Kidney tubule cell (primary cell): Measurements from ENCODE around the gene MT1B.

Source experiments
- DNase-seq: peaks from one replicate; pipeline ENCODE4 v3.0.0-alpha.2; 2018; ENCODE audit warnings: low spot score

MT1B gene

DNA sequence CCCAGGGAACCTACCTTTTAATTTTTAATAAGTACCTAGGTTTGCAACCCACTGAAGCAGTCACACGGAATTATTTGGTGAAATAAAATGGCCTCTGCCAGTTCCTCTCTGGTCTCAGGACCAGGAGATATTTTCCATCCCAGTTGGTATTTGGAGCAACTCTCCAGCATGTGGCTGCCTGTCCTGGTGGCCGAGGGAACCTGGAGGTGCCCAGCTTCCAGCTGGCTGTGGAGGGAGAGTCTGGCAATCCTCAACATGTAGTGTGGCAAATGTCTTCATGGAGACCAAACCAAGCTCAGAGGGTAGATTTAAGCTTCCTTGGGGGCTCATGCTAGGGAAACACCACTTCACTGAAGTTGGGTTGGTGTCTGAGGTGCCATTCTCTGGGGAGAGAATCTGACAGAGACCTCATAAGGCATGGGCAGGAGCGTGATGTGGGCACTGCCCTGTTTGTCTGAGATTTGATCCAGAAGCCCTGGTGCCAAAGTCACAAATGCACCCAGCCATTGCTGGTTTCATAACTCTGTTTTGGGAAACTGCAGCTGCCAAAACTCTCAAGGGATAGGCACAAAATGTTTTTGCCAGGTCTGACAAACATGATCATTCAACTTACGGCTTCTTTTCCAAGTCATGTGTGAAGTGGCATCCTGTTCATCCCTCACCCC is 33.4 kb downstream of the MT1B start:
- DNase-seq: no peak

DNA sequence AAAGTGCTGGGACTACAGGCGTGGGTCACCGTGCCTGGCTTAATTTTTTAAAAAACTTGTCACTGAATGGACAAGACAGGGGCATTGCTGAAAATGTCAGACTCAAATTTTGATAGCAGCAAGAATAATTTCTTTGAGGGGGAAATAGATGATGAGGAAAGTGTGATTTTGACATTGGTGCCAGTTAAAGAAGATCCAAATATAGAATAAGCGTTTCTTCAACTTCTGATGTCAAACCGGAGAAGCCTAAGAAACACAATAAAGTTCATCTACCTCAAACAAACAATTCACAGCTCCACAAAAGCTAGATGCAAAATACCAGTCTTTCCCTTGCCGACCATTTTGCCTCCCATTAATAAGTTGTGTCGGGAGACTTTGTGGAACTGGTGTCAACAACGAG is 35.1 kb downstream of the MT1B start:
- no peak for DNase-seq

DNA sequence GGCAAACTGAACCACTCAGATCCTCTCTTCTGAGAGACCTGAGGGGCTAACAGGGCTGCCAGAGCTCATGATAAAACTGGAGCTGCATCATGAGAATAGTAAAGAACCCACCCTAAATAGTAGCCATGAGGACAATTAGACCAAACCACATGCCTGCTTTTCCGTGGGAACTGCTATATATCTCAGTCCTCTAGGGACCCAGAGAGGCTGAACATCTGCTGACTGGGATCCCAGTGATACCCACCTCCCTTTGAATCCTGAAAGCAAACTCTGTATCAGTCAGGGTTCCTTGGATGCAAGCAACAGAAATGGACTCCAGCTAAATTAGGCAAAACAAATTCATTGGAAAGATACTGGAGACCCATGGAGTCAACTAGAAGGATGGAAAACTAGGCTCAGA is 37.1 kb downstream of the MT1B start:
- DNase-seq: no peak

DNA sequence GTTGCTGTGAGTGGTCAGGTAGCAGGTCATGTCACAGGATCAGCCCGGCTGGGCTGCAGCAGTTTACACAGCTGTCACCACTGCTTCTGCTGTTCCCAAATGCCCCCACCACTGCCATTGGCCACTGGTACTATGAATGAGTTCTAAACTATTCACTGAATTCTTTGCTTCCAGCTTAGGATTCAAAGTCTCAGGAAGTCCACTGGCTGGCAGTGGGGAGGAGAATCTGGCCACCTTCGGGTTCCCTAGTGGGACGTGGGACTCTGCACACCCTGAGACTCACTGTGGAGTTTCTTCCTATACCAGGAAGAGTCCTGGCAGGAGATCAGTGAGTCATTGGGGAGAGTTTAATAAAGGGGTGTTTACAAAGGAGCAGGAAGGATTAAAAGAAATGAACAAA is 37.5 kb downstream of the MT1B start:
- DNase-seq: peak; percentile 22

DNA sequence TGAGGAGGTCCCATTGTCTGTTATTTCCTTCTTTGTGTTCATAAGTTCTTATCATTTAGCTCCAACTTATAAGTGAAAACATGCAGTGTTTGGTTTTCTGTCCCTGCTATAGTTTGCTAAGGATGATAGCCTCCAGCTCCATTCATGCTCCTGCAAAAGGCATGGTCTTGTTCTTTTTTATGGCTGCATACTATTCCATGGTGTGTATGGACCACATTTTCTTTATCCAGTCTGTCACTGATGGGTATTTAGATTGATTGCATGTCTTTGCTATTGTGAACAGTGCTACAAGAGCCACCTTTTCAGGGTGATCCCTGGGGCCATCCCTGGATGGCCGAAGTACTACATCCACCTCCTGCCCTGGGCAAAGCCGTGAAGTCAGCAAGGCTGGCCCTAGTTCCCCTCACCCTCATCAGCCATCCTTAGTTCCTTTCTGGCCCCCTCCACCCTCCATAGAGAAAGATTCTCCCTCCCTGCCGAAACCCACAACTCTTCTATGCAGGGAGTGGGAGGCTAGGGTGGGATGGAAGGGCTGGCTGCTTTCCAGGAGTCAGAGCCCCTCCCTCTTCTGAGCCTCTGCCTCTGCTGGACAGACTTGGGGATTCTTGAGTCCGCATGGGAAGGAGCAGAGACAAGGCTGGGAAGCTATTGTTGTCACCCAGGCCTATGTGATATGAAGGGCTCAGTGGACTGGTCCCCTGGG is 38.9 kb downstream of the MT1B start:
- no peak for DNase-seq

DNA sequence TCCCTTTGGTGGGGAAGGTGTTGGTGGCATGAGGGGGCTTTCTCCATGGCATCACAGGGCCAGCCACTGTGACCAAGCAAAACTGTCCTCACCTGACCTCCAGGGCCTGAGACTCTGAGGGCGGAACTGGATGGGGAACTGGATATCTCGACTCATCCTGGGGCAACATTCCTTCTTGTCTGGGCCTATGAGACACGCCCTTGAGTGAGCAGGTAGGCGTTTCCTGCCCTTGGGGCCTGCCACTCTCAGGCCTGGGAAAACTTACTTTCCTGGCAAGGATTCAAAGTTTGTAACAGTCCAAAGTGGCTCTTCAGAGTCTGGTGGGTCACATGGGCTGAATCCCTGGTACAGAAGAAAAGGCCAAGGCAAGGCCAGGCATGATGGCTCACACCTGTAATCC is 40.2 kb downstream of the MT1B start:
- DNase-seq: peak; percentile 96

DNA sequence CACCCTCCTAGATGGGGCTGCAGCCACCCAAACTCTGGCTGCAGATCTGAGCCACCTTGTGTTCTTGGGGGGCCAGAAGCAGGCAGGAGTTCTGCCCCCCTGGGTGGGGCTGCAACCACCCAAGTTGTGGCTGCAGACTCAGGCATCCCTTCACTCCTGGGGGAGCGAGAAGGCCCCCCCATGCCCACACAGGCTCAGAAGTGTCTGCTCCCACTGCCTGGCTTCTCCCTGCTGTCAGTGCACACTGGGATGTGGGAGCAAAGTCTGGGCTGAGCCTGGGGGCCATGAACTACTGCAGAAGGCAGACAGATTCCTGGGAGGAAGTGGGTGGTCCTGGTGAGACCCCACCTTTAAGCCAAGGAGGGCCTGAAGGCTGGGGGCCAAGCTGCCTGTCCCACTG is 43.6 kb downstream of the MT1B start:
- DNase-seq: no peak

DNA sequence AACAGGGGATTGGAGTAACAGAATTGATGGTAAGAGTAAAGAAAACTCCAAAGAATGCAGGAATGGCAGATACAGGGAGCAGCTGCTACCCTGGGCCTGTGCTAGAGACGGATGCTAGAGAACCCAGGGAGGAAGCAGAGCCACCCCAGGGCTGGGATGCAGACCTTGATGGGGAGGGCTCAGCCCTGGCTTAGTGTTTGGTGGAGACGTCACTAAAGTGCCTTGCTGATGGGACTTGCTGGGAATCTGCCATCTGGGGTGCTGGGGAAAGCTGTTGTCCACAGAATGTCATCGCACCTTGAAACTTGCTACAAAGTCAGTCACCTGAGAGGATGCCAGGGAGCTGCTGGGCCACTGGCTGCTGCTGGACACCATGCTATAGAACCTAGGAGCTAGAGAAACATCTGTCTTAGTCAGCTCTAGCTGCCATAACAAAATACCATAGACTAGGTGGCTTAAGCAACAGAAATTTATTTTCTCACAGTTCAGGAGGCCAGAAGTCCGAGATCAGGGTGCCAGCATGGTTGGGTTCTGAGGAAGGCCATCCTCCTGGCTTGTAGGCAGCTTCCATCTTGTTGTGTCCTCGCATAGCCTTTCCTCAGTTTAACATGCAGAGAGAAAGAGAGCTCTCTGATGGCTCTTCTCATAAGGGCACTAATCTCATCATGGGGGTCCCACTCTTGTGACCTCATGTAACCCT is 45.9 kb downstream of the MT1B start:
- no peak for DNase-seq

DNA sequence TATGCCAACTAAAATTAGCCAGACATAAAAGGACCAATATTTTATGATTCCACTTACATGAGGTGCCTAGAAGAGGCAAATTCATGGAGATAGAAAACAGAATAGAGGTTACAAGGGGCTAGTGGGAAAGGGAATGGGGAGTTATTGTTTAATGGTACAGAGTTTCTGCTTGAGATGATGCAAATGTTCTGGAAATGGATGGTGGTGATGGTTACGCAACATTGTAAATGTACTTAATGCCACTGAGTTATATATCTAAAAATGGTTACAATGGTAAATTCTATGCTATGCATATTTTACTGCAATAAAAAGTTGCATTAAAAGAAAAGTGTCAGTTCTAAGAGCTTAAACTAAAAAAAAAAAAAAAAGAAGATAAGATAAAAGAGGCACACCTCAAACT is 48.5 kb downstream of the MT1B start:
- no peak for DNase-seq

DNA sequence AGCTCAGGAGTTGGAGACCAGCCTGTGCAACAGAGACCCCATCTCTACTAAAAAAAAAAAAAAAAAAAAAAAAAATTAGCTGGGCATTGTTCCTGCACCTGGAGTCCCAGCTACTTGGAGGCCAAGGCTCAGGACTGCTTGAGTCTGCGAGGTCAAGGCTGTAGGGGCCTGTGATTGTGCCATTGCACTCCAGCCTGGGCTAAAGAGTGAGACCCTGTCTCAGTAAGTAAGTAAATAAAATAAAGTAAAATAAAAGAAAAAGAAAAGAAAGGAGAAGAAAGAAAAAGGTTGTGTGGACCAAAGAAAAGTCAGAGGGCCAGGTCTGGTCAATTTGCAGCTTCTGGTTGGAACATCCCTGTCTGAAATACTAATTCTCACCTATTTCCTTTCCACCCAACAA is 48.9 kb downstream of the MT1B start:
- no peak for DNase-seq

DNA sequence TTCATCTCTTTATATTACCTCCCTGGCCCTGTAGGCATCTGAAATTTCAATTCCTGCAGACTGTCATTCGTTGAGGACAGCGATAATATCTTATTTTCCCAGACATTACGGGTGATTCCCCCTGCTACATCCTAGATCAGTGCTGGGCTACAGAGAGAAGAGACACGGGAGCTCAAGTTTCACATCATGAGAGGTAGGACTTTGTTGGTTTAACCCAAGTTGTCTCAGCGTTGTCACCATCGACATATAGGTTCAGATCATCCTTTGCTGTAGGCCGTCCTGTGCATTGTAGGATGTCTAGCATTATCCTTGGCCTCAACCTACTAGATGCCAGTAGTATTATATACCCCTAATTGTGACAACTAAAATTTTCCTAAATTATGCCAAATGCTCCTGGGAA is 49.8 kb downstream of the MT1B start:
- DNase-seq: no peak
